MM.1S (cell line): ENCODE data around the gene ID3.

Experiments
- CTCF ChIP-seq: fragments of 300-600 bp; sonication (generic); IDR thresholded peaks from 2 replicates; pipeline ENCODE4 v1.5.1; 2016; ENCODE audit warnings: antibody characterized with exemption, low read length, mixed read lengths
- EZH2 ChIP-seq: fragments of 300-600 bp; sonication (generic); optimal IDR thresholded peaks from 2 replicates; pipeline ENCODE3; 2017; ENCODE audit warnings: low read depth, mild to moderate bottlenecking, antibody characterized with exemption, low read length, mixed read lengths
- EZH2phosphoT487 ChIP-seq: fragments of 300-600 bp; sonication (generic); IDR thresholded peaks from 2 replicates; pipeline ENCODE4 v1.6.1; 2018; ENCODE audit warnings: antibody characterized with exemption, low read length

GRCh38 chr1:23567996-23568607 is 8.8 kb upstream of the ID3 start:
- no peak for TF ChIP-seq CTCF
- TF ChIP-seq EZH2phosphoT487: no peak
- TF ChIP-seq EZH2: no peak
